ENCODE data around the gene PTGFRN. TPM values are rescaled to one million over a fixed set of nuclear protein-coding genes. Genes with fewer than 3 reads are reported as not detected.

Gene PTGFRN
- total and polyA plus RNA-seq, 2 of the 8 experiments (the other 6 are each of a cell fraction or from before 2014, with no cell fraction given) = 13.0 to 32.6 TPM

DNA sequence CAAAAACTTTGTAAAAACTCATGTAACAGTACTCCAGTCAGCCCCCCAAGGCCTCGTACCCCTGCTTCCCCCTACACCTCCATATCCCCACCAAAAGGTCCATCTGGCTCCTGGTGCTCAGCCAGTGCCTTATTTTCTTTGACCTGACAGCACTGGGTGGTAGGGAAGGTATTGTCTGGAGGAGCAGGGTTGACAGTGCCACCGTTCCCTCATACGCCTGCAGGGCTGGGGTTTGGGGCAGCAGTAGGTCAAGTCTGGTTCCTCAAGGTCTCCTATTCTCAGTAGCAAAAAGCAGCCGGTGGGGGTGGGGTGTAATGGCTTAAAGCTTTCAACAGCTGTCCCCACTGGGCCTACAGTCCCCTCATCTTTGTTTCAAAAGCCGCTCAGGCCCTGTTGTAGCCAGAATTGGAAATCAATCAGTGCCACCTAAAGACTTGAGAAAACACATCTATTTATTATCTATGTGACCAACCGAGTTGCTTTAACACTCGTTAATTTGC, 125.1 kb downstream of the PTGFRN start (continued):
- TF ChIP-seq, protein P1, sequence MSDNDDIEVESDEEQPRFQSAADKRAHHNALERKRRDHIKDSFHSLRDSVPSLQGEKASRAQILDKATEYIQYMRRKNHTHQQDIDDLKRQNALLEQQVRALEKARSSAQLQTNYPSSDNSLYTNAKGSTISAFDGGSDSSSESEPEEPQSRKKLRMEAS (IDR thresholded peaks at IDR 0.05) = no peak
- TF ChIP-seq RXRA (IDR thresholded peaks at IDR 0.05; ENCODE audit: insufficient read depth, low read depth, low read length) = no peak
- TF ChIP-seq KDM1A (IDR thresholded peaks at IDR 0.05; ENCODE audit: borderline replicate concordance, low read length) = no peak
- TF ChIP-seq POLR2AphosphoS5 (IDR thresholded peaks at IDR 0.05; ENCODE audit: low read depth, low read length) = no peak
- no peak for TF ChIP-seq KDM4A (IDR thresholded peaks at IDR 0.05; ENCODE audit: low read depth, low read length, severe bottlenecking)

All from H1 (cell line).